Sigmoid colon (tissue), 7 donors: ENCODE results near the gene ADARB2. TPM values are rescaled to one million over a fixed set of nuclear protein-coding genes. Genes with fewer than 3 reads are reported as not detected.

Experiments used
- DNase-seq: peaks from one replicate; pipeline ENCODE4 v3.0.0-alpha.2; 2019
- H3K27ac ChIP-seq, 4 donors: fragments of 200-600 bp; sonication (generic); one replicate each; pipeline ENCODE4 v1.5.1; 2016 to 2019; ENCODE audit warnings: mild to moderate bottlenecking in 1 of 4
- H3K27me3 ChIP-seq, 3 donors: fragments of 200-600 bp; sonication (generic); one replicate each; pipeline ENCODE4 v1.5.1; 2019; ENCODE audit warnings: mild to moderate bottlenecking in 1 of 3
- H3K36me3 ChIP-seq, 4 donors: fragments of 200-600 bp; sonication (generic); one replicate each; pipeline ENCODE4 v1.5.1; 2016 to 2019
- H3K4me1 ChIP-seq, 4 donors: fragments of 200-600 bp; sonication (generic); one replicate each; pipeline ENCODE4 v1.5.1; 2017 to 2019
- H3K4me3 ChIP-seq, 4 donors: fragments of 200-600 bp; sonication (generic); one replicate each; pipeline ENCODE4 v1.5.1; 2017 to 2019; ENCODE audit warnings: mild to moderate bottlenecking in 2 of 4, moderate library complexity in 1 of 4
- H3K9me3 ChIP-seq, 4 donors: fragments of 200-600 bp in 3 of 4; sonication (generic) in 3 of 4; one replicate each; pipeline versions ENCODE4 v1.5.1 to v1.6.1; 2013 to 2019
- EP300 ChIP-seq, 4 donors: sonication (generic); formaldehyde crosslinking; IDR thresholded peaks; one replicate each; pipeline ENCODE4 v1.6.1; 2017; ENCODE audit warnings: antibody characterized with exemption in 4 of 4
- POLR2A ChIP-seq, 2 donors: fragments of 450-650 bp; IDR thresholded peaks; one replicate each; pipeline ENCODE4 v1.6.1; 2016; ENCODE audit warnings: antibody characterized with exemption in 2 of 2, mild to moderate bottlenecking in 2 of 2, moderate library complexity in 2 of 2
- POLR2AphosphoS5 ChIP-seq, 4 donors: sonication (generic); formaldehyde crosslinking; IDR thresholded peaks; one replicate each; pipeline ENCODE4 v1.6.1; 2017; ENCODE audit warnings: antibody characterized with exemption in 4 of 4
- WGBS, 2 donors: extraction: QIAGEN DNeasy Blood & Tissue Kit; methylation state at CpG; one replicate each; pipeline ENCODE4 v1.1.7; 2013; 5-methylcytosine and 5-hydroxymethylcytosine counted together
- intact Hi-C: fragments of 100-400 bp; cut with DNase I; formaldehyde crosslinking; loops from one replicate; pipeline ENCODE4 v1.15.1; 2023
- polyA plus RNA-seq, 3 donors: library from polyadenylated mRNA; stranded (reverse); fragments of 200-250 nt; gene quantifications; one replicate each; pipeline ENCODE4 v1.2.3, GENCODE V29; 2013
- total RNA-seq, 4 donors: library from RNA; depleted of rRNA; stranded (reverse); fragments of >200 nt; gene quantifications; one replicate each; pipeline ENCODE4 v1.1.0, GENCODE V29; 2016
- TF ChIP-seq, protein P1 (sequence below), 4 experiments: fragments of 450-650 bp in 3 of 4; fragments of 200-600 bp in 1 of 4; IDR thresholded peaks; one replicate each; pipeline ENCODE4 v1.5.1; 2016 to 2019; ENCODE audit warnings: antibody characterized with exemption in 4 of 4, mild to moderate bottlenecking in 3 of 4, moderate library complexity in 2 of 4
- donor health status: healthy with polysubstance abuse.
- donor health status: Bipolar disorder and iron deficiency.
- donor health status: healthy.

ADARB2 gene
- total and polyA plus RNA-seq, 7 donors = 0.60 to 5.9 (median 3.5) TPM; not detected in 1

DNA sequence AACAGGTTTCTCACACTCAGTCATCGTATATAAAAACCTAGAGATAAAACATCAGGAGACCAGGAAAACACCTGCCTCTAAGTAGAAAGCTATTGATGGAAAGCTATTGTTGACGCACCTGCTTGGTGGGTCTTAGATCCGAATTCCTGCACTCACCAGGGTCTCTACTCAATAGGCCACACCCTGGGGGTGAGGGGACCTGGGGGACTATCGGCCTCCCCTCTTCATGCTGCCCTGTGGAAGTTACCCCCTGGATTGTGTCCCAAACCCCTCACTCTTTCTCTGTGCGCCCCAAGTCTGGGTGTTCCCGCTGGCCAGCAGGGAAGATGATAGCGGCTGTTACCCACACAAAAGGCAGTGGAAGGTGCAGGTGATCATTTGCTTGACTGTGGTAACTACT lies 368.1 kb downstream of the ADARB2 start:
- Histone ChIP-seq H3K4me3 (no peak overlapping the region), H3K4me1 (no peaks in the 10 kb centered on the region), H3K27me3 (no peaks in the 10 kb centered on the region), H3K36me3 (no peaks in the 10 kb centered on the region), H3K9me3 (no peaks in the 10 kb centered on the region), H3K27ac (no peak overlapping the region)
- no peak for TF ChIP-seq EP300 (IDR thresholded peaks at IDR 0.05)
- TF ChIP-seq POLR2AphosphoS5 (IDR thresholded peaks at IDR 0.05) = no peak
- TF ChIP-seq, protein P1, sequence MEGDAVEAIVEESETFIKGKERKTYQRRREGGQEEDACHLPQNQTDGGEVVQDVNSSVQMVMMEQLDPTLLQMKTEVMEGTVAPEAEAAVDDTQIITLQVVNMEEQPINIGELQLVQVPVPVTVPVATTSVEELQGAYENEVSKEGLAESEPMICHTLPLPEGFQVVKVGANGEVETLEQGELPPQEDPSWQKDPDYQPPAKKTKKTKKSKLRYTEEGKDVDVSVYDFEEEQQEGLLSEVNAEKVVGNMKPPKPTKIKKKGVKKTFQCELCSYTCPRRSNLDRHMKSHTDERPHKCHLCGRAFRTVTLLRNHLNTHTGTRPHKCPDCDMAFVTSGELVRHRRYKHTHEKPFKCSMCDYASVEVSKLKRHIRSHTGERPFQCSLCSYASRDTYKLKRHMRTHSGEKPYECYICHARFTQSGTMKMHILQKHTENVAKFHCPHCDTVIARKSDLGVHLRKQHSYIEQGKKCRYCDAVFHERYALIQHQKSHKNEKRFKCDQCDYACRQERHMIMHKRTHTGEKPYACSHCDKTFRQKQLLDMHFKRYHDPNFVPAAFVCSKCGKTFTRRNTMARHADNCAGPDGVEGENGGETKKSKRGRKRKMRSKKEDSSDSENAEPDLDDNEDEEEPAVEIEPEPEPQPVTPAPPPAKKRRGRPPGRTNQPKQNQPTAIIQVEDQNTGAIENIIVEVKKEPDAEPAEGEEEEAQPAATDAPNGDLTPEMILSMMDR (IDR thresholded peaks at IDR 0.05) = no peak
- TF ChIP-seq POLR2A (IDR thresholded peaks at IDR 0.05) = no peak
- DNase-seq = no peak
- WGBS, 2 donors = 41 to 68% methylated on average over 7 of the region's 7 CpGs
- intact Hi-C loops = no loop called here

DNA sequence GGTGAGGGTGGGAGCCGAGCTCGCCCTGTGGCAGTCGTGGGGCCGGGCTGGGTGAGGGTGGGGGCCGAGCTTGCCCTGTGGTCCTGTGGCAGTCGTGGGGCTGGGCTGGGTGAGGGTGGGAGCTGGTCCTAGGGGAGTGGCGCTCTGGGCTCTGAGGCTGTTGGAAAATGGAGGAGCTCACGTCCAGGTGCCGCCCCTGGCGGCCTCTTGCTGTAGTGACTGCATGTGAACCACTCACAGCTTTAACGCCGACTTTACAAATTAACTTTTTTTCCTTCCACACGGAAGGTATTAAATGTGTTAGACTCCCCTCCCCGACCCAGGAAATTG lies 368.5 kb downstream of the ADARB2 start:
- Histone ChIP-seq H3K4me3 (no peak overlapping the region), H3K4me1 (no peaks in the 10 kb centered on the region), H3K27ac (no peak overlapping the region), H3K9me3 (no peaks in the 10 kb centered on the region), H3K36me3 (no peaks in the 10 kb centered on the region), H3K27me3 (no peaks in the 10 kb centered on the region)
- WGBS, 2 donors = 17 to 20% methylated on average over 14 of the region's 14 CpGs
- TF ChIP-seq, protein P1 (IDR thresholded peaks at IDR 0.05) = peak in 1 of 4 experiments; percentile 14
- no peak for TF ChIP-seq POLR2A (IDR thresholded peaks at IDR 0.05)
- no peak for DNase-seq
- intact Hi-C loops = no loop called here

DNA sequence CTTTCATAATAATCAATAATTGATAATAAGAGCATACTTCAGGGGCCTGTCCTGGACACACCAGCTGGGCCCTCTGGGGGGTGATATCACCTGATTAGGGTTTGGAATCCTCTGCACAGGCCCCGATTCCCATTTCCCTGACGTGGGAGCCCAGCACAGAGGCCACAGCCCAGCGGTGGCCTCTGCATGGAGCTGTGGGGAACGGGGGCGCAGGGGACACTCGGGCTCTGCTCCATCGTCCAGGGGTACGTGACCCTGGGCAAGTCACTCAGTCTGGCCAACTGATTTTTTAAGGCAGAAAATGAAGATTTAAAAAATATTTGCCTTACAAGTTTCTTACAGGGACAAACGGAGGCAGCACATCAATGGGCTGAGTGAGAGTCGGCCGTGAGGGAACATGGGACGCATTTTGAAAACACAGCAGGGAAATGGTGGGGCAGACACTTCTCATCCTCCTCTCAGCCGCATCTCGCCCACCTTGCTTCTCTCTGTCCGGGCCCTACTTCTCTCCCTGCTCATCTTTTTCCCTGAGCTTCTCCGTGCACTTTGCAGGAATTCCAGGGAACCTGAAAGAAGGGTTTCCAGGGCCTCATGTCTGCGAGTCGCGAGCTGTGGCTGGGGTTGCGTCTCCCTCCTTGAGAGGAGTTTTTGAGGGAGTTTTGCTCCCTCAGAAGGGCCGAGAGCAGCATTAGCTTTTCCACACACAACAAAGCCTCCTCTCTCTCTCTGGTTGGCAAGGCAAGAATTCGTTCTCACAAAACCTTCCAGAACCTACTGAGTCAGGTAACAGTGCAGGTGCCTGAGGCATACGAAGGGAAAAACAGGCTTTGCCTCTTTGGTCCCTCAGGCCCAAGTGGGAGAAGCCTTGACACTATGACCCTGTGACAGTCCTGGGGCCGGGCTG lies 369.1 kb downstream of the ADARB2 start:
- intact Hi-C loops = no loop called here
- Histone ChIP-seq H3K27me3 (no peaks in the 10 kb centered on the region), H3K9me3 (no peaks in the 10 kb centered on the region), H3K36me3 (no peaks in the 10 kb centered on the region), H3K27ac (no peak overlapping the region), H3K4me1 (no peaks in the 10 kb centered on the region), H3K4me3 (no peak overlapping the region)
- TF ChIP-seq POLR2A (IDR thresholded peaks at IDR 0.05) = no peak
- no peak for TF ChIP-seq POLR2AphosphoS5 (IDR thresholded peaks at IDR 0.05)
- TF ChIP-seq, protein P1 (IDR thresholded peaks at IDR 0.05) = no peak
- no peak for TF ChIP-seq EP300 (IDR thresholded peaks at IDR 0.05)
- no peak for DNase-seq
- WGBS, 2 donors = 88 to 91% methylated on average over 24 of the region's 24 CpGs

DNA sequence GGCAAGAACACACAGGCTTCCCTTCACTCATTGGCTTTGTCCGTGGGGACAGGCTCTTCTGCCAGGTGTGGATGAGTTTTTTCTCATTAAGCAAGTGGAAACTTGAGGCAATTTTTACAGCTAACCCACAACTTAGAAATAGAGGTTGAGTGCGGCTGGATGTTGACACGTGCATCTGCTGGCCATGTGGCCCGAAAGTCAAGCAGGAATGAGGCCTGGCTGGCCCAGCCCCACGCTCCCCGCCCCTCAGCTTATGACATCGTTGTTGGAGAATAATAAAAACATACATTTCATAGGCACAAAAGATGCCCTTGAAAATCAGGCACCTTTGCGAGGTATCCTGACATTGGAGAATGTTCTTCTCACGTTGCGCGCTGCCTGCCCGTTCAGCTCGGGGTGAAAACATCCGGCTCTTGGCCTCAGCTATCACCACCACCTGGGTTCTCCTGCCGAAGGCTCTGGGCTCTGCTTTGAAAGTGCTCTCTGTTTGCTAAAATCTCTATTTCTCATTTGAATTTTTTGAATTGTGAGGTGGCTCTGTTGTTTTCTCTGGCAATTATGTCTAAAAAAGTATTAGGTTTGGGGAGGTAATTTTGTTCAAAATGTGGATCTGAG lies 370.4 kb downstream of the ADARB2 start:
- no peaks in the 10 kb centered on the region for H3K36me3 ChIP-seq
- WGBS, 2 donors = 84 to 92% methylated on average over 15 of the region's 15 CpGs
- no peaks in the 10 kb centered on the region for H3K27me3 ChIP-seq
- H3K9me3 ChIP-seq = no peaks in the 10 kb centered on the region
- no peak overlapping the region for H3K4me3 ChIP-seq
- intact Hi-C loops = no loop called here
- DNase-seq = no peak
- H3K27ac ChIP-seq = no peak overlapping the region
- no peaks in the 10 kb centered on the region for H3K4me1 ChIP-seq
- TF ChIP-seq POLR2AphosphoS5 (IDR thresholded peaks at IDR 0.05) (no peak), POLR2A (IDR thresholded peaks at IDR 0.05) (no peak), EP300 (IDR thresholded peaks at IDR 0.05) (no peak)
- TF ChIP-seq, protein P1 (IDR thresholded peaks at IDR 0.05) = no peak
